Gastrocnemius medialis (tissue), 4 donors: Measurements from ENCODE around the gene NAPSA.

ENCODE experiments used
- CTCF ChIP-seq, 5 experiments: fragments of 450-650 bp in 3 of 5; fragments of 200-600 bp in 2 of 5; sonication (generic) in 2 of 5; IDR thresholded peaks in 4 of 5; conservative IDR thresholded peaks in 1 of 5; 1 replicate in 4 of 5; 2 replicates in 1 of 5; pipeline ENCODE4 v1.5.1; 2016 to 2019; ENCODE audit warnings: antibody characterized with exemption in 5 of 5, mild to moderate bottlenecking in 3 of 5, moderate library complexity in 3 of 5
- POLR2A ChIP-seq, 2 donors: fragments of 450-650 bp; IDR thresholded peaks; one replicate each; pipeline ENCODE4 v1.6.1; 2017; ENCODE audit warnings: antibody characterized with exemption in 2 of 2, mild to moderate bottlenecking in 2 of 2, moderate library complexity in 2 of 2

- TF ChIP-seq CTCF (IDR thresholded peaks at IDR 0.05 in 4 of 5, conservative IDR thresholded peaks at IDR 0.05 in 1 of 5) (no peak), POLR2A (IDR thresholded peaks at IDR 0.05) (no peak)
Measured at GRCh38 chr19:50394017-50394416, 28.6 kb upstream of the NAPSA start.
